H7 (cell line): Measurements from ENCODE around the gene TTC16. TPM values are rescaled to one million over a fixed set of nuclear protein-coding genes. Genes with fewer than 3 reads are reported as not detected.
A peak's percentile ranks its signal among the peaks of the same experiment; 100 is the strongest.
"Not testable (repeated sequence)": the region's sequence is repeated elsewhere in the genome, so short reads cannot be mapped to it uniquely, and the experiment has no call there.

Source experiments
- DNase-seq: peaks from one replicate; pipeline ENCODE4 v3.0.0; 2012
- H3K27me3 ChIP-seq: 2 replicates; pipeline ENCODE4 v1.6.0; 2011; ENCODE audit warnings: mild to moderate bottlenecking, low read length; ENCODE audit not compliant: control insufficient read depth, insufficient read depth
- H3K36me3 ChIP-seq: replicated peaks from 2 replicates; pipeline ENCODE4 v1.5.1; 2011; ENCODE audit warnings: low read length; ENCODE audit not compliant: control insufficient read depth, insufficient read depth
- H3K4me3 ChIP-seq: 2 replicates; pipeline ENCODE4 v1.5.1; 2011; ENCODE audit warnings: low read depth, mild to moderate bottlenecking, control low read depth, low read length, moderate library complexity; ENCODE audit not compliant: insufficient read depth
- total RNA-seq: library from RNA; depleted of rRNA; stranded (reverse); fragments of >200 nt; shearing (Covaris generic); gene quantifications from 2 replicates; pipeline ENCODE4 v1.2.3, GENCODE V29; 2014

The TTC16 gene
- total RNA-seq, 1 experiment from 2014 or later: not detected

- no peak for DNase-seq
- peak overlapping the region; percentile 53 for H3K4me3 ChIP-seq
- no peaks in the 10 kb centered on the region for H3K36me3 ChIP-seq
- peaks cover 1% of the 10 kb centered on the region; the same call in 1 of the 2 replicates for H3K27me3 ChIP-seq
These were observed 54.7 kb downstream of the TTC16 start for GRCh38 chr9:127770583-127770904.

DNA sequence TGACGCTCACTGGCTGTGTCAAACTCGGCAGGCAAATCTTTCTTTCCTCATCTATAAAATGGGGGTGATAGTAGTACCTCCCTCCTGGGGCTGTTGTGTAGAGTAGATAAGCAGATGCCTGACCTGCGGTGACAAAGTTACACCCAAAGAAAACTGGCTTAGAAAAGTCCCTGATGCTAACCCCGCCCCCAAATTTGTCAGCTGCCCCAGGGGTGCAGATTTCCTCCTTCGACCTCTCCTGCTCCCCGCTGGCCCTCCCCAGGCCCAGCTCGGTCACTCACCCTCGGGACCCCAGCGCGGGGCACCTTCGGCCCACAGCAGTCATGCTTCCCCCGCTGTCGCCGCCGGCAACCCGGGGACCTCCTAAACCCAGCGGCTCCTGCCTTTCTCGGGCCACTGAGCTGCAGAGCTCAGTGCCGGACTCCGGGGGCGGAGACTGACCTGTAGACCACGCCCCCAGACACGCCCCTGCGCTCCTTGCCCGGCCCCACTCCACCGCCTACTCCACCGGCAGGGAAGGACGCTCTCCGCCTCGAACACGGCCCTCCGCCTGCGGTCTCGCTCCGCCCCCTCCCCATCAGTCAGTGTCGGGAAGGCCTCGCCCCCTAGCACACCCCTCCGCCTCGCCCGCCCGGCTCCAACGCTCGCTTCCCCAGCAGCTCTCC lies 55.2 kb downstream of the TTC16 start:
- Histone ChIP-seq H3K4me3 (peak overlapping the region; percentile 53), H3K36me3 (no peaks in the 10 kb centered on the region), H3K27me3 (peaks cover 1% of the 10 kb centered on the region; the same call in 1 of the 2 replicates)
- peak; percentile 99 for DNase-seq

- no peak for DNase-seq
- Histone ChIP-seq H3K27me3 (peaks cover 1% of the 10 kb centered on the region; the same call in 1 of the 2 replicates), H3K4me3 (peak overlapping the region; percentile 53), H3K36me3 (no peaks in the 10 kb centered on the region)
These were observed 55.8 kb downstream of the TTC16 start for GRCh38 chr9:127771570-127772189.

- H3K4me3 ChIP-seq: no peak overlapping the region
- DNase-seq: no peak
- H3K27me3 ChIP-seq: peaks cover 1% of the 10 kb centered on the region; the same call in 1 of the 2 replicates
- no peaks in the 10 kb centered on the region for H3K36me3 ChIP-seq
These were observed 56.7 kb downstream of the TTC16 start for GRCh38 chr9:127772603-127773002.

GRCh38 chr9:127773272-127773671 lies 57.4 kb downstream of the TTC16 start:
- no peak for DNase-seq
- Histone ChIP-seq H3K4me3 (no peak overlapping the region), H3K27me3 (peaks cover 1% of the 10 kb centered on the region; the same call in 1 of the 2 replicates), H3K36me3 (no peaks in the 10 kb centered on the region)

DNA sequence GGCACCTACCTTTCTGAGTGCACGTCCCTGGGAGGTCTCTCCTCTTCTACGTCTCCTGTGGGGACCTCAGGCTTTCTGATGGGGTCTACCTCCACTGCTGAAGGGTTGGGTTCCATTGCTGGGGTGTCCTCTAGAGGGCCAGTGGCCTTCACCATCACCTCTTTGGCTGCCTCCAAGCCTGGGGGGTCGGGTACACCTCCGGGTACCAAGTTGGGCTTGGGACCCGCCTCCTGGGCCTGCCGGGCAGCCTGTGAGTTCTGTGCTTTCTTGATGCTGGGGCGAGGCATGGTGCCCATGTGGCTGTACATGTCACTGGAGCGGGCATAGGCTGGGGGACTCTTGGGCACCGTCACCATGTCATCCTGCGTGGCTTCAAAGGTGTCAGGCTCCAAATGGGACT lies 58.1 kb downstream of the TTC16 start:
- peaks cover 1% of the 10 kb centered on the region; the same call in 1 of the 2 replicates for H3K27me3 ChIP-seq
- H3K36me3 ChIP-seq: no peaks in the 10 kb centered on the region
- H3K4me3 ChIP-seq: no peak overlapping the region
- no peak for DNase-seq

DNA sequence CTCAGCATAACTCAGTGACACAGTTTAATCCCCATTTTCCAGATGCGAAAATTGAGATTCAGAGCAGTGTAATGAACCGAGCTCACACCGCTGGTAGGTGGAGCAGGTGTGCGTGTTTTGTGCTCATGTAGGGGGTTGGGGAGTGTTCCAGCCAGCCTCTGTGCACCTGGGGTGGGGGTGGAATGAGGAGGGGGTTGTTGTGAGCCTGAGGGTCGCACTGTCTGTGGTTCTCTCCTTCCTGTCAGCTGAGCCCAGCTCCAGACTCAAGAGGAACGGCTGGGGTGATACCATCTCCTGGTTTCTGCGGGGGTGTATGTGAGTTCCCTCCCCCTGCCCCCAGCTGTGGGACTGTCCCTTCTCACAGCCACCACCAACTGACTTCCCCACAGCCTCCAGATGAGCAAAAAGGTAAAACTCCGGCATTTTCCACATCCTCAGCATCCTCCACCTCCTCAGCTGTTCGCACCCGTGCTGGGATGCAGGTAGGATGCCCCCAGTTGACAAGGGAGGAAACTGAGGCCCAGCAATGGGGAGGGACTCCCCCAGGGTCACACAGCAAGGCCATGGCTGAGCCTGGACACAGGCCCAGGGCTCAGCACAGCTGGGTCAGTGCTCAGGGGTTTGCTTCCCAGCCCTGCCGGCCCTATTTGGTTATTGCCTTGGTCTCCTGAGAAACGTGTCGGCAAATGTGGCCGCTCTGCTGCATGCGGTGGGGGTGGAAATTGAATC lies 60.5 kb downstream of the TTC16 start:
- no peak overlapping the region for H3K4me3 ChIP-seq
- no peaks in the 10 kb centered on the region for H3K36me3 ChIP-seq
- DNase-seq: peak; percentile 83
- no peaks in the 10 kb centered on the region for H3K27me3 ChIP-seq

GRCh38 chr9:127776924-127777289 lies 61.0 kb downstream of the TTC16 start:
- Histone ChIP-seq H3K36me3 (no peaks in the 10 kb centered on the region), H3K4me3 (no peak overlapping the region), H3K27me3 (no peaks in the 10 kb centered on the region)
- DNase-seq: no peak

DNA sequence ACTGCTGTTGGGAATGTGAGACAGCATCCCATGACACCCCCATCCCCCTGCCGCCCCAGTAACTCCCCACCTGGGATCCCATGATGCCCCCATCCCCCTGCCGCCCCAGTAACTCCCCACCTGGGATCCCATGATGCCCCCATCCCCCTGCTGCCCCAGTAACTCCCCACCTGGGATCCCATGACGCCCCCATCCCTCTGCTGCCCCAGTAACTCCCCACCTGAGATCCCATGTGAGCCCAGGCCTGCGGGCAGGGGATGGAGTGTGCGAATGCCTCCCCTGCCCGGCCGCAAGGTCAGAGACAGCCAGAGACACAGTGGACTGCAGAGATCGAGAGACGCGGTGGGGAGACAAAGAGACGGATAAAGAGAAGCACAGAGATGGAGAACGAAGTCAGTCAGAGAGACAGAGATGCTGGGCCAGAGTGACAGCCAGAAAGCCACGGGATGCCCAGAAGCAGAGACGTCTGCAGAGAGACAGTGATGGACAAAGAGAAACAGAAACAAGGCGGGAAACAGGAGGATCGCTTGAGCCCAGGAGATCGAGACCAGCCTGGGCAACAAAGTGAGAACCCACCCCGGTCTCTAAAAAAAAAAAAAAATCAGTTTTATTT lies 61.6 kb downstream of the TTC16 start:
- Histone ChIP-seq H3K36me3 (no peaks in the 10 kb centered on the region), H3K4me3 (no peak overlapping the region), H3K27me3 (no peaks in the 10 kb centered on the region)
- no peak for DNase-seq

GRCh38 chr9:127778280-127779135 lies 62.6 kb downstream of the TTC16 start, which contains the start of gene SH2D3C:
Gene SH2D3C, minus strand, starts transcription at chr9:127778666. Its CDS starts 39 bp downstream, at chr9:127778627.
- H3K27me3 ChIP-seq: no peaks in the 10 kb centered on the region
- H3K4me3 ChIP-seq: no peak within 1 kb of the TSS
- no peaks in the 10 kb centered on the region for H3K36me3 ChIP-seq
- DNase-seq: no peak

- DNase-seq: peak; percentile 71
- H3K36me3 ChIP-seq: no peaks in the 10 kb centered on the region
- no peaks in the 10 kb centered on the region for H3K27me3 ChIP-seq
- H3K4me3 ChIP-seq: no peak overlapping the region
These were observed 63.5 kb downstream of the TTC16 start for GRCh38 chr9:127779136-127779981.

GRCh38 chr9:127780126-127780885 lies 64.4 kb downstream of the TTC16 start:
- Histone ChIP-seq H3K4me3 (no peak overlapping the region), H3K27me3 (no peaks in the 10 kb centered on the region), H3K36me3 (no peaks in the 10 kb centered on the region)
- peak; percentile 56 for DNase-seq

- H3K4me3 ChIP-seq, H3K27me3 ChIP-seq, H3K36me3 ChIP-seq, DNase-seq: not testable (repeated sequence)
These were observed 65.0 kb downstream of the TTC16 start for GRCh38 chr9:127780909-127781308.
